ENCODE results near the gene ZXDC.

GRCh38 chr3:126494970-126495230 lies 19.2 kb upstream of the ZXDC start:
- TF ChIP-seq CTCF (conservative IDR thresholded peaks at IDR 0.05; ENCODE audit: low read depth, low read length) (no peak), EZH2 (IDR thresholded peaks at IDR 0.05; ENCODE audit: borderline replicate concordance, low read depth, low read length, poor library complexity, severe bottlenecking) (no peak)
